Measurements from ENCODE around the gene NTNG2. TPM values are rescaled to one million over a fixed set of nuclear protein-coding genes. Genes with fewer than 3 reads are reported as not detected.

The NTNG2 gene
- total RNA-seq, 1 donor from 2014 or later, result 4.0 TPM

- TF ChIP-seq CTCF (conservative IDR thresholded peaks at IDR 0.05), result no peak
- Mint-ChIP-seq H3K9me3 (no peaks in the 10 kb centered on the region), H3K4me1 (ENCODE audit: unreplicated experiment) (peaks cover 13% of the 10 kb centered on the region), H3K36me3 (no peaks in the 10 kb centered on the region), H3K27ac (no peak overlapping the region), H3K4me3 (peak overlapping the region; percentile 72), H3K27me3 (peaks cover 86% of the 10 kb centered on the region)
- no peak for DNase-seq (ENCODE audit: extremely low spot score, unreplicated experiment)
Measured at GRCh38 chr9:132163457-132163875, 1.6 kb downstream of the NTNG2 start.

- no peak for TF ChIP-seq CTCF (conservative IDR thresholded peaks at IDR 0.05)
Measured at GRCh38 chr9:132163876-132164603, 2.2 kb downstream of the NTNG2 start.

GRCh38 chr9:132164604-132165362, 2.9 kb downstream of the NTNG2 start:
- no peak for DNase-seq (ENCODE audit: extremely low spot score, unreplicated experiment)
- H3K4me3 Mint-ChIP-seq, result peak overlapping the region; percentile 32
- no peaks in the 10 kb centered on the region for H3K36me3 Mint-ChIP-seq
- no peak for TF ChIP-seq CTCF (conservative IDR thresholded peaks at IDR 0.05)
- peaks cover 82% of the 10 kb centered on the region for H3K27me3 Mint-ChIP-seq
- no peaks in the 10 kb centered on the region for H3K9me3 Mint-ChIP-seq
- H3K27ac Mint-ChIP-seq, result no peak overlapping the region
- peaks cover 10% of the 10 kb centered on the region for H3K4me1 Mint-ChIP-seq (ENCODE audit: unreplicated experiment)

More at GRCh38 chr9:132163876-132164603, 2.2 kb downstream of the NTNG2 start:
- peaks cover 84% of the 10 kb centered on the region for H3K27me3 Mint-ChIP-seq
- DNase-seq (ENCODE audit: extremely low spot score, unreplicated experiment), result no peak
- no peaks in the 10 kb centered on the region for H3K9me3 Mint-ChIP-seq
- peaks cover 13% of the 10 kb centered on the region for H3K4me1 Mint-ChIP-seq (ENCODE audit: unreplicated experiment)
- H3K27ac Mint-ChIP-seq, result no peak overlapping the region
- no peaks in the 10 kb centered on the region for H3K36me3 Mint-ChIP-seq
- H3K4me3 Mint-ChIP-seq, result peak overlapping the region; percentile 72

GRCh38 chr9:132166599-132166998, 4.7 kb downstream of the NTNG2 start:
- H3K27me3 Mint-ChIP-seq, result peaks cover 82% of the 10 kb centered on the region
- TF ChIP-seq CTCF (conservative IDR thresholded peaks at IDR 0.05), result peak; percentile 57
- peaks cover 10% of the 10 kb centered on the region for H3K4me1 Mint-ChIP-seq (ENCODE audit: unreplicated experiment)
- no peak overlapping the region for H3K27ac Mint-ChIP-seq
- no peak overlapping the region for H3K4me3 Mint-ChIP-seq
- no peaks in the 10 kb centered on the region for H3K36me3 Mint-ChIP-seq
- no peak for DNase-seq (ENCODE audit: extremely low spot score, unreplicated experiment)
- H3K9me3 Mint-ChIP-seq, result no peaks in the 10 kb centered on the region

- H3K4me3 Mint-ChIP-seq, result no peak overlapping the region
- H3K27me3 Mint-ChIP-seq, result peaks cover 86% of the 10 kb centered on the region
- TF ChIP-seq CTCF (conservative IDR thresholded peaks at IDR 0.05), result no peak
- no peak overlapping the region for H3K27ac Mint-ChIP-seq
- H3K36me3 Mint-ChIP-seq, result no peaks in the 10 kb centered on the region
- no peak for DNase-seq (ENCODE audit: extremely low spot score, unreplicated experiment)
- no peaks in the 10 kb centered on the region for H3K9me3 Mint-ChIP-seq
- H3K4me1 Mint-ChIP-seq (ENCODE audit: unreplicated experiment), result peaks cover 10% of the 10 kb centered on the region
Measured at GRCh38 chr9:132167192-132167591, 5.3 kb downstream of the NTNG2 start.

All from type B pancreatic cell (in vitro differentiated cells).